Testis (tissue), 2 donors: ENCODE measurements around the gene PLK2.

Experiments
- POLR2A ChIP-seq: fragments of 450-650 bp; IDR thresholded peaks from one replicate; pipeline ENCODE4 v1.6.1; 2017; ENCODE audit warnings: antibody characterized with exemption, mild to moderate bottlenecking, moderate library complexity
- TF ChIP-seq, protein P1 (sequence below), 3 experiments: fragments of 450-650 bp in 2 of 3; fragments of 200-600 bp in 1 of 3; sonication (generic) in 1 of 3; IDR thresholded peaks; one replicate each; pipeline ENCODE4 v1.5.1; 2016 to 2019; ENCODE audit warnings: antibody characterized with exemption in 3 of 3, mild to moderate bottlenecking in 2 of 3, moderate library complexity in 1 of 3

DNA sequence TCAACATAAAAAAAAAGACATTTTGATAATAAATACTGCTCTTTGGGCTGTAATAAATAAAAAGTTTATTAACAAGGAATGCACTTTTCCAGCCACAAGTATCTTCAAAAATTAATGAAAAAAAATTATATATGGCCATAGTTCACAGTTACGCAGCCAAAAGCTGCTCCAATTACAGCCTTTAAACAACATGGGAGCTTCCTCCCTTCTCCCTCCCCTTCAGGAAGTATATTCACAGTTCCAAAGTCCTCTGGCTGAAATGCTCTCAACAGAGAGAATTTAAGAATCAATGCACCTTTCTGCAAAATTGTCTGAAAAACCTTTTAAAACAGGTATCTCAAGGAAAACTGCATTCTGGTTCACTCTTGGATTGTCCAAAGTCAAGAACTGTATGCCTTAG lies 5.9 kb downstream of the PLK2 start:
- TF ChIP-seq, protein P1, sequence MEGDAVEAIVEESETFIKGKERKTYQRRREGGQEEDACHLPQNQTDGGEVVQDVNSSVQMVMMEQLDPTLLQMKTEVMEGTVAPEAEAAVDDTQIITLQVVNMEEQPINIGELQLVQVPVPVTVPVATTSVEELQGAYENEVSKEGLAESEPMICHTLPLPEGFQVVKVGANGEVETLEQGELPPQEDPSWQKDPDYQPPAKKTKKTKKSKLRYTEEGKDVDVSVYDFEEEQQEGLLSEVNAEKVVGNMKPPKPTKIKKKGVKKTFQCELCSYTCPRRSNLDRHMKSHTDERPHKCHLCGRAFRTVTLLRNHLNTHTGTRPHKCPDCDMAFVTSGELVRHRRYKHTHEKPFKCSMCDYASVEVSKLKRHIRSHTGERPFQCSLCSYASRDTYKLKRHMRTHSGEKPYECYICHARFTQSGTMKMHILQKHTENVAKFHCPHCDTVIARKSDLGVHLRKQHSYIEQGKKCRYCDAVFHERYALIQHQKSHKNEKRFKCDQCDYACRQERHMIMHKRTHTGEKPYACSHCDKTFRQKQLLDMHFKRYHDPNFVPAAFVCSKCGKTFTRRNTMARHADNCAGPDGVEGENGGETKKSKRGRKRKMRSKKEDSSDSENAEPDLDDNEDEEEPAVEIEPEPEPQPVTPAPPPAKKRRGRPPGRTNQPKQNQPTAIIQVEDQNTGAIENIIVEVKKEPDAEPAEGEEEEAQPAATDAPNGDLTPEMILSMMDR (IDR thresholded peaks at IDR 0.05), result no peak
- no peak for TF ChIP-seq POLR2A
